Colonic mucosa (tissue), 4 donors: ENCODE data around the gene BLVRA. TPM values are rescaled to one million over a fixed set of nuclear protein-coding genes. Genes with fewer than 3 reads are reported as not detected.

Experiments
- DNase-seq: peaks from one replicate; pipeline ENCODE4 v3.0.0-alpha.2; 2020
- H3K27ac ChIP-seq: fragments of 200-600 bp; one replicate; pipeline ENCODE4 v1.8.0; 2021
- H3K27me3 ChIP-seq: fragments of 200-600 bp; one replicate; pipeline ENCODE4 v1.8.0; 2021
- H3K36me3 ChIP-seq: fragments of 200-600 bp; one replicate; pipeline ENCODE4 v1.8.0; 2021
- H3K4me1 ChIP-seq: fragments of 200-600 bp; one replicate; pipeline ENCODE4 v1.8.0; 2021; ENCODE audit warnings: mild to moderate bottlenecking
- H3K4me3 ChIP-seq: fragments of 200-600 bp; one replicate; pipeline ENCODE4 v1.8.0; 2021
- H3K9ac ChIP-seq, 2 donors: one replicate each; pipeline ENCODE4 v1.7.0; 2013; ENCODE audit warnings: control low read depth in 2 of 2, low read depth in 2 of 2, low read length in 2 of 2
- H3K9me3 ChIP-seq: fragments of 200-600 bp; one replicate; pipeline ENCODE4 v1.8.0; 2021
- CTCF ChIP-seq: fragments of 200-600 bp; IDR thresholded peaks from one replicate; pipeline ENCODE4 v1.8.0; 2022; ENCODE audit warnings: antibody characterized with exemption, mild to moderate bottlenecking
- intact Hi-C: fragments of 100-400 bp; cut with DNase I; formaldehyde crosslinking; loops from one replicate; pipeline ENCODE4 v1.14.1; 2022
- total RNA-seq, 2 donors: library from RNA; stranded (reverse); fragmentation: NEBNext Ultra II Directional in 1 of 2; extraction: Animal tissue kit (Norgen Biotek cat#: 25700) in 1 of 2; gene quantifications; one replicate each; pipeline ENCODE4 v1.2.1, GENCODE V29; 2021
- donor health status: healthy.
- donor health status: DM: no; HTN: no; CAD: no.
- donor health status: DM: no; HTN: no; CAD: no.

The BLVRA gene
- total RNA-seq, 2 donors from 2014 or later, result 5.4 to 14.7 TPM

DNA sequence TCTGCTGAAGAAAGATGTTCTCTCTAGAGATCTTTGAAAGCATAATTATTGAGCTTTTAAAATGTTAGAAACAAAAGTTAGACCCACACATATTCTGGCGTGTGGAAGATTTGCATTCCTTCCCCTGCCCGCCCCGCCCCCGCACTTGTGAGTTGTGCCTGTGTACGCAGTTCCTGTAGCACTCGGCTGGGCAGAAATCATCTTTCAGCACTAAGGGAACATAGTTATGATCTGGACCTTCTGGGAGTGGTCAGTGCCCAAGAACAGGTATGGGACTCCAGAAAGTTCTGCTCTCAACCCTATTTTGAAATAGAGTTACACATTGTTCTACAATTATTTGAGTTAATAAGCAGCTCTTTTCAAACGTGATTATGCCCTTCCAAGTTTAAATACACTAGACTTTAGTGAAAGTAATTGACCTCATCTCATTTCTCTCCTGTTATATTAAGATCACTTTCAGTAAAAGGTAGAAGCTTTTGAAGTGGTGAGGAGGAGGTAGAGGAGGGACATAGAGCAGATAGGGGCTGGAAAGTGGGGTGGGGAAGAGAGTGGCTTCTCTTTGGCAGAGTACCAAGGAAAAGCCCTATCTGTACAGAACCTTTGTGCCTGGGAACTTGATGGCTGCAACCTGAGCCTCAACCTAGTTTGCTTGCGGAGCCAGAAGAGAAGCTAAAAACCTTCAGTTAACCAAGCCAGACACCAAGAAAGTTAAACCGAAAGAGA is 5.7 kb downstream of the BLVRA start:
- intact Hi-C loops, result no loop called here
- no peaks in the 10 kb centered on the region for H3K27me3 ChIP-seq
- TF ChIP-seq CTCF, result no peak
- no peak overlapping the region for H3K27ac ChIP-seq
- no peak overlapping the region for H3K4me3 ChIP-seq
- no peak overlapping the region for H3K9ac ChIP-seq
- H3K9me3 ChIP-seq, result no peaks in the 10 kb centered on the region
- peak; percentile 50 for DNase-seq
- H3K4me1 ChIP-seq, result peaks cover 3% of the 10 kb centered on the region
- H3K36me3 ChIP-seq, result no peaks in the 10 kb centered on the region

- no peak for TF ChIP-seq CTCF
- no peak for DNase-seq
- H3K36me3 ChIP-seq, result no peaks in the 10 kb centered on the region
- no peaks in the 10 kb centered on the region for H3K9me3 ChIP-seq
- H3K27me3 ChIP-seq, result no peaks in the 10 kb centered on the region
- H3K27ac ChIP-seq, result no peak overlapping the region
- no peak overlapping the region for H3K4me3 ChIP-seq
- H3K9ac ChIP-seq, result no peak overlapping the region
- intact Hi-C loops, result no loop called here
- peaks cover 3% of the 10 kb centered on the region for H3K4me1 ChIP-seq
These were observed 6.5 kb downstream of the BLVRA start for GRCh38 chr7:43764807-43765491.

- H3K9me3 ChIP-seq, result no peaks in the 10 kb centered on the region
- H3K9ac ChIP-seq, result no peak overlapping the region
- DNase-seq, result no peak
- H3K4me3 ChIP-seq, result no peak overlapping the region
- H3K27me3 ChIP-seq, result no peaks in the 10 kb centered on the region
- H3K4me1 ChIP-seq, result peaks cover 3% of the 10 kb centered on the region
- no peaks in the 10 kb centered on the region for H3K36me3 ChIP-seq
- no peak overlapping the region for H3K27ac ChIP-seq
- no peak for TF ChIP-seq CTCF
- intact Hi-C loops, result no loop called here
These were observed 8.1 kb downstream of the BLVRA start for GRCh38 chr7:43766564-43766963.

GRCh38 chr7:43767311-43767710 is 8.8 kb downstream of the BLVRA start:
- Histone ChIP-seq H3K27ac (no peak overlapping the region), H3K9me3 (no peaks in the 10 kb centered on the region), H3K4me1 (peaks cover 3% of the 10 kb centered on the region), H3K4me3 (no peak overlapping the region), H3K36me3 (no peaks in the 10 kb centered on the region), H3K27me3 (no peaks in the 10 kb centered on the region), H3K9ac (no peak overlapping the region)
- no peak for TF ChIP-seq CTCF
- no peak for DNase-seq
- intact Hi-C loops, result no loop called here

- no peak for DNase-seq
- Histone ChIP-seq H3K27me3 (no peaks in the 10 kb centered on the region), H3K9ac (no peak overlapping the region), H3K4me3 (no peak overlapping the region), H3K4me1 (peaks cover 3% of the 10 kb centered on the region), H3K9me3 (no peaks in the 10 kb centered on the region), H3K36me3 (no peaks in the 10 kb centered on the region), H3K27ac (no peak overlapping the region)
- no peak for TF ChIP-seq CTCF
- intact Hi-C loops, result no loop called here
These were observed 9.9 kb downstream of the BLVRA start for GRCh38 chr7:43768201-43768886.
